GM19463 (cell line): ENCODE results near the gene POTEH.
"Not testable (repeated sequence)": the region's sequence is repeated elsewhere in the genome, so short reads cannot be mapped to it uniquely, and the experiment has no call there.

Source experiments
- ATAC-seq: cut with Tn5 transposase; IDR thresholded peaks from one replicate; pipeline ENCODE4 v1.9.1; 2021; ENCODE audit warnings: mild to moderate bottlenecking, moderate library complexity; ENCODE audit not compliant: unreplicated experiment

POTEH gene

GRCh38 chr22:15734411-15734810 lies 44.6 kb downstream of the POTEH start:
- ATAC-seq: not testable (repeated sequence)

DNA sequence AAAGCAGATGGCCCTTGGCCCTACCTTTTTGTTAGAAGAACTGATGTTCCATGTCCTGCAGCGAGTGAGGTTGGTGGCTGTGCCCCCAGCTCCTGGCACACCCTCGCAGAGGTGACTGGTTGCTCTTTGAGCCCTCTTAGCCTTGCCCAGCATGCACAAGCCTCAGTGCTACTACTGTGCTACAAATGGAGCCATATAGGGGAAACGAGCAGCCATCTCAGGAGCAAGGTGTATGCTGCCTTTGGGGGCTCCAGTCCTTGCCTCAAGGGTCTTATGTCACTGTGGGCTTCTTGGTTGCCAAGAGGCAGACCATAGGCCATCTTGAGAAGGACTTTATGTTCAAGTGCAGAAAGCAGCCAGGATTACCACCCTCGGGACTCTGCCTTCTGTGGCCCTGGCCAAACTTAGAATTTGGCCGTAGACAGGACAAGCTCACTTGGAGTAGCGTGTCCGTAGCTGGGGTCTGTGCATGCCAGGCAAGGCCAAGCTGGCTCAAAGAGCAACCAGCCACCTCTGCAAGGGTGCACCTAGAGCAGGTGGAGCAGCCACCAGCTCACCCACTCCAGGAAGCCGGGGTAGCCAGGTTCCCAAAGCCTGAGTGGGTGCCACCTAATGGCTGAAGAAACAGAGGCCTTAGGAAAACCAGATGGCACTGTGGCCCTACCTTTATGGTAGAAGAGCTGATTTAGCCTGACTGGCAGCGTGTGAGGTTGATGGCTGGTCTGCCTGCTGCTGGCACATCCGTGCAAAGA lies 48.5 kb downstream of the POTEH start:
- ATAC-seq: not testable (repeated sequence)

DNA sequence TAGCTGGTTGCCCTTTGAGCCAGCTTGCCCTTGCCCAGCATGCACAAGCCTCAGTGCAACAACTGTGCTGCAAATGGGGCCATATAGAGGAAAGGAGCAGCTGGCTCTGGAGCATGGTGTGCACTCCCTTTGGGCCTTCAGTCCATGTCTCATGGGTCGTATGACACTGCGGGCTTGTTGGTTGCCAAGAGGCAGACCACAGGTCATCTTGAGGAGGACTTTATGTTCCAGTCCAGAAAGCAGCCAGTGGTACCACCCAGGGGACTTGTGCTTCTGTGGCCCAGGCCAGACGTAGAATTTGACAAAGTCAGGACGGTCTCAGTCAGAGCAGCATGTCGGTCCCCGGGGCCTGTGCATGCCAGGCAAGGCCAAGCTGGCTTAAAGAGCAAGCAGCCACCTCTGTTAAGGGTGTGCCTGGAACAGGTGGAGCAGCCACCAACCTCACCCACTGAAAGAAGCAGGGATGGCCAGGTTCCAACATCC lies 49.1 kb downstream of the POTEH start:
- ATAC-seq: not testable (repeated sequence)

DNA sequence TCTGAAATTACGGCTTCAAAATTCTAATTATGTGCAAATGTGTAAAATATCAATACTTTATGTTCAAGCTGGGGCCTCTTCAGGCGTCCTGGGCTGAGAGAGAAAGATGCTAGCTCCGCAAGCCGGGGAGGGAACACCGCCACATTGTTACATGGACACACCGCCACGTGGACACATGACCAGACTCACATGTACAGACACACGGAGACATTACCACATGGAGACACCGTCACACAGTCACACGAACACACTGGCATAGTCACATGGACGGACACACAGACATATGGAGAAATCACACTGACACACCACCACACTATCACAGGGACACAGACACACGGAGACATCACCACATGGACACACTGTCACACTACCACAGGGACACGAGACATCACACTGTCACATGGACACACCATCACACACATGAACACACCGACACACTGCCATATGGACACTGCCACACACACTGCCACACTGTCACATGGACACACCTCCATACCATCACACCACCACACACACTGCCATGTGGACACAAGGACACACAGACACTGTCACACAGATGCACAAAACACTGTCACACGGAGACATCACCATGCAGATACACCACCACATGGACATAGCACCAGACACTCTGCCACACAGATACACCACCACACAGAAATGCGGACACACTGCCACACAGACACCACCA lies 58.0 kb downstream of the POTEH start:
- not testable (repeated sequence) for ATAC-seq

- ATAC-seq: not testable (repeated sequence)
These were observed 59.5 kb downstream of the POTEH start for GRCh38 chr22:15749181-15749970.

DNA sequence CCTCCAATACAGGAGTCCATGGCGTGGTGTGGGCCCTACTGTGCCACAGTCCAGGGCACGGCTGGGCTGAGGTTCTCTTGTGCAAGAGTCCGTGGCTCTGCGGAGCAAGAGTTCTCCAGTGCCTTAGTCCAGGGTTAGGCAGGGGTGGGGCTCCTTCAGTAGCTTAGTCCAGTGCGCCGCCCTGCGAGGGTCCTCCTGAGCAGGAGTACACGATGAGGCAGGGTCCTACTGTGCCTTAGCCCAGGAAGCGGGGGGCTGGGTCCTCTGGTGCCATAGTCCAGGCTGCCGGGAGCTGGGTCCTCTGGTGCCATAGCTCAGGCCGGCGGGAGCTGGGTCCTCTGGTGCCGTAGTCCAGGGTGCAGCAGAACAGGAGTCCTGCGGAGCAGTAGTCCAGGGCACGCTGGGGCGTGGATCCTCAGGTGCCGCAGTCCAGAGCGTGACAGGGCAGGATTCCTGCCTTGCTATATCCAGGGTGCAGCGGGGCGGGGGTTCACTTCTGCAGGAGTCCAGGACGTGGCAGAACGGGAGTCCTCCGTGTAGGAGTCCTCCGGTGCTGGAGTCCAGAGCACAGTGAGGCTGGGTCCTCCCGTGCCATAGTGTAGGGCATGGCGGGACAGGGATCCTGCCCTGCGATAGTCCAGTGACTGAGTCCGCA lies 69.7 kb downstream of the POTEH start:
- not testable (repeated sequence) for ATAC-seq

- not testable (repeated sequence) for ATAC-seq
These were observed 70.7 kb downstream of the POTEH start for GRCh38 chr22:15760388-15761150.

DNA sequence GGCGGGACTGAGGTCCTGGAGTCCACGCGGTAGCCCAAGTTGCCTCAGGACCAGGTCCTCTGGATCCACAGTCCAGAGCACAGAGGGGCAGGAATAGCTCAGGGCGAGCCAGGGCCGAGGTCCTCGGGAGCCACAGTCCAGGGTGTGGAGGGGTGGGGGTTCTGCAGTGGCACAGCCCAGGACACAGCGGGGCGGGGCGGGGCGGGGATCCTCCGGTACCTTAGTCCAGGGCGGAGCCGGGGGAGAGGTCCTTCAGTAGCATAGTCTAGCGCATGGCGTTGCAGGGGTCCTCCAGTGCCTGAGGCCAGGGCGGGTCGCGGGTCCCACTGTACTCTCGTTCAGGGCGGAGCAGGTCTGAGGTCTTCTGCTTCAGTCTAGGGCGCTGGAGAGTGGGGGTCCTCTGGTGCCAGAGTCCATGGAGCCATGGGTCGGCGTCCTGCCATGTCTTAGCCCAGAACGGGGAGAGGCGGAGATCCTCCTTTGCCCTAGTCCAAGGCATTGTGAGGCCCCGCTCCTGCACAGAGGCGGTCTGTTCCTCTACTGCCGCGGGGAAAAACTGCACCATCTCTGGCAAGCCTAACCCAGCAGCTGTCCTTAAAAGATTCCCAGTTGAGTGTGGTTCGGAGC lies 71.4 kb downstream of the POTEH start:
- not testable (repeated sequence) for ATAC-seq

DNA sequence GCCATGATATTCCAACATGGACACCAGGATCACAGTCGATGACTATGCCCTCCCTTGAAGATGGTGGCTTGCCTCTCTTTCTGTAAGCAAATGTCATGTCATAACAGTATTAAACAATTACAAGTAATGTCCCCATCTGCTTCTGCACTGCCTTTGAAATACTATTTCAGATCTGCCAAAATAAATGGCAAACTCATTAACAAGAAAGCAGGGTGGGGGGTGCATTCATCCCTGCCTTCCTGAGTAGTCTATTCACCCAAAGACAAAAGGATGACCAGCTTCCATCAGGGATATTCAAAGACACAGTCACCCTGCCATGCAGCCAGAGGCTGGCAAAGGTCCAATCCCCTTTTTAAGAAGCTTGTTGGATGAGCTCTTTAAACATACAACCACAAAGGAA lies 73.7 kb downstream of the POTEH start:
- ATAC-seq: not testable (repeated sequence)
